NK-92 (cell line): ENCODE data around the gene PI4K2B.
"Not testable (repeated sequence)": the region's sequence is repeated elsewhere in the genome, so short reads cannot be mapped to it uniquely, and the experiment has no call there.

Experiments used
- DNase-seq: peaks from one replicate; lab custom pipeline; 2025; ENCODE audit not compliant: unreplicated experiment; lab: John Stamatoyannopoulos, UW

PI4K2B gene

GRCh38 chr4:25303578-25303977 lies 69.7 kb downstream of the PI4K2B start:
- no peak for DNase-seq

GRCh38 chr4:25306518-25307057 lies 72.8 kb downstream of the PI4K2B start:
- no peak for DNase-seq

DNA sequence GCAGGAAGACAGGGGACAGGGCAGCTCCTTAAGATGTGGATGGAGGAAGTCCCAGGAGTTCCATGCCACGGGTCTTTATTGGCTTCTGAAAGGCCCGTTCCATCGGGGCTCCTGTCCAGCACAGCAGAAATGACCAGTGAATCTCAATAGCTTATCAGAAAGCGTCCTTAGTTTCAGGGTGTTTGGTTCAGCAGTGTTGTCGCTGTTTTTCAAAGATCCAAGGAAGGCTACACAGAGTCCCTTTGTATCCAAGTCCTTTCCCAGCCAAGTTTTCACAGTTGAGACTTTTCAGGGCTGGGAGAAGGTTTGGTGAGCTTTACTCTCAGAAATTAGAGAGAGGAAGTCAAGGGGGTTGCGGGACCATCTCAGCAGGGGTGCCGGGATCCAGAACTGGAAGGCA lies 73.8 kb downstream of the PI4K2B start:
- no peak for DNase-seq

DNA sequence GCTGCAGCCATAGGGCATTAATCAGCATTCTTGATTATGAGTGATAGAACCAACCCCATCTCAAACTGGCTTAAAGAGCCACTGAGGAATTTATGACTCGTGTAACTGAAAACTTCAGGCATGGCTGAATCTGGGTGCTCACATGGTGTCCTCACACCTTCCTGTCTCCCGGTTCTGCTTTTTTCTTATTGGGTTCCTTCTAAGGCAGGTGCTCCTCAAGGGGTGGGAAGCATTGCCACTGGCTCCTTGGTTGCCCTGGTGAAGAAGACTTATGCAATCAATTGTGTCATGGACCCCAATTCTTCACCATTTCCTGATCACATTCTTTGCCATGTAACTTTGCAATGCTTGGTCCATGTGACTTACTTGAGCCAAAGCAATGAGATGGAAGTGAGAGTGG lies 74.5 kb downstream of the PI4K2B start:
- no peak for DNase-seq

- no peak for DNase-seq
Observed at GRCh38 chr4:25308761-25309160, 74.9 kb downstream of the PI4K2B start.

- no peak for DNase-seq
Observed at GRCh38 chr4:25310066-25310802, 76.4 kb downstream of the PI4K2B start.

DNA sequence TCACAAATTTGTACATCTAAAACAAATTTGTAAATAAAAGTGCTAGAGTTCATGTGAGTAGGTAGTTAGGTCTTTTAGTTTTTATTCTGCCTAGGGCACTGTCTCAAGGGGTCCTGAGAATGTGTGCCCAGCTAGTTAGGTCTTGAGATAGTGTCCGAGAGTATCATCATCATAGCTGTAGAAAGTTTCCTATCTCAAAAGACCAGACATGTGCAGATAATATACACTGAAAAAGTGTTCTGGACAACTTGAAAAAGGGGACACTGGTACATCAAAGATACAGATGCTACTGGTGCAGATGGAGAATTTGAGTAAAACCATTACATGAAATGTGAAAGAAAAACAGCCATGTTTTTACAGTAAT lies 77.0 kb downstream of the PI4K2B start:
- DNase-seq = no peak

DNA sequence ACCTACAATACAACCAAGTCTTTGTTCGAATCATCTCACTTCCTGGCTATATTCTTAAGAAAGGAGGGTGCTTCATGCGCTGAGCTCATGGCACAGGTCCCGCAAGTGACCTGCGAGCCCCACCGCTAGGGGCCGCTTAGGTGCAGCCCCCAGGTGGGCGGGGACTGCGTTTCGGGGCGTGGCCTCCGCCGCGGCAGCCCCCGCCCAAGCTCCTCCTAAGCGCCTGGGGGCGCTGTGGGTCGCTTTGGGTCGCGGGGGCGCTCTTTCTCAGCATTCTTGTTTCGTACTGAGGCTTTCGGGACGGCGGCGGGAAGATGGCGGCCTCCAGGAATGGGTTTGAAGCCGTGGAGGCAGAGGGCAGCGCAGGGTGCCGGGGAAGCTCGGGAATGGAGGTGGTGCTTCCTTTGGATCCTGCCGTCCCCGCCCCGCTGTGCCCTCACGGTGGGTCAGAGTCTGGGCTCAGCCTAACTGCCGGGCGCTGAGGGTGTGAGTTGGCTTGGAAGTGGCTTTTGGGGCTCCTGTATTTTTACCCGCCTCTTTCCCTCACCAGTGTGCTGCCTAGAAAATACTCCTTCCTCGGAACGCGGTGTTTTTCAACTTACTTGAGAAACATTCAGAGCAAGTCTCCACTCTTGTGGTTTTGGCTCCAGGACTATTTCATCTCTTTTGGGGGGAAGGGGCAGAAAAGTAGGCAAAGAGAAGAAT lies 78.8 kb downstream of the PI4K2B start, which contains the start of gene ZCCHC4:
Gene ZCCHC4, plus strand, starts transcription at position 279 of the 705 bp plus-strand sequence. Its CDS starts 36 bp downstream, at position 315.
- peak; percentile 11 for DNase-seq

- no peak for DNase-seq
Observed at GRCh38 chr4:25313201-25313895, 79.5 kb downstream of the PI4K2B start.

GRCh38 chr4:25320336-25320735 lies 86.5 kb downstream of the PI4K2B start:
- DNase-seq = no peak

GRCh38 chr4:25320773-25321172 lies 86.9 kb downstream of the PI4K2B start:
- no peak for DNase-seq

- DNase-seq = no peak
Observed at GRCh38 chr4:25321703-25322102, 87.9 kb downstream of the PI4K2B start.

GRCh38 chr4:25328463-25328862 lies 94.6 kb downstream of the PI4K2B start:
- not testable (repeated sequence) for DNase-seq
